Fibroblast of villous mesenchyme (primary cell): Measurements from ENCODE around the gene AP2A2. TPM values are rescaled to one million over a fixed set of nuclear protein-coding genes. Genes with fewer than 3 reads are reported as not detected.

Source experiments
- DNase-seq: peaks from one replicate; pipeline ENCODE4 v3.0.0-alpha.2; 2010; ENCODE audit warnings: low read depth
- H3K4me3 ChIP-seq: 2 replicates; pipeline ENCODE4 v1.5.1; 2011; ENCODE audit warnings: low read depth, mild to moderate bottlenecking, low read length
- total RNA-seq: library from RNA; depleted of rRNA; stranded (reverse); fragments of >200 nt; gene quantifications from 2 replicates; pipeline ENCODE4 v1.2.3, GENCODE V29; 2012
- TF ChIP-seq, protein P1 (sequence below): IDR thresholded peaks from 2 replicates; pipeline ENCODE4 v1.5.1; 2012; ENCODE audit warnings: low read depth, mild to moderate bottlenecking, low read length; ENCODE audit not compliant: insufficient read depth

AP2A2 gene
- total RNA-seq, 1 donor, result 53.5 TPM

GRCh38 chr11:1002406-1002984, 76.8 kb downstream of the AP2A2 start:
- no peak overlapping the region for H3K4me3 ChIP-seq
- TF ChIP-seq, protein P1, sequence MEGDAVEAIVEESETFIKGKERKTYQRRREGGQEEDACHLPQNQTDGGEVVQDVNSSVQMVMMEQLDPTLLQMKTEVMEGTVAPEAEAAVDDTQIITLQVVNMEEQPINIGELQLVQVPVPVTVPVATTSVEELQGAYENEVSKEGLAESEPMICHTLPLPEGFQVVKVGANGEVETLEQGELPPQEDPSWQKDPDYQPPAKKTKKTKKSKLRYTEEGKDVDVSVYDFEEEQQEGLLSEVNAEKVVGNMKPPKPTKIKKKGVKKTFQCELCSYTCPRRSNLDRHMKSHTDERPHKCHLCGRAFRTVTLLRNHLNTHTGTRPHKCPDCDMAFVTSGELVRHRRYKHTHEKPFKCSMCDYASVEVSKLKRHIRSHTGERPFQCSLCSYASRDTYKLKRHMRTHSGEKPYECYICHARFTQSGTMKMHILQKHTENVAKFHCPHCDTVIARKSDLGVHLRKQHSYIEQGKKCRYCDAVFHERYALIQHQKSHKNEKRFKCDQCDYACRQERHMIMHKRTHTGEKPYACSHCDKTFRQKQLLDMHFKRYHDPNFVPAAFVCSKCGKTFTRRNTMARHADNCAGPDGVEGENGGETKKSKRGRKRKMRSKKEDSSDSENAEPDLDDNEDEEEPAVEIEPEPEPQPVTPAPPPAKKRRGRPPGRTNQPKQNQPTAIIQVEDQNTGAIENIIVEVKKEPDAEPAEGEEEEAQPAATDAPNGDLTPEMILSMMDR, result no peak
- DNase-seq, result no peak

- no peak for DNase-seq
- H3K4me3 ChIP-seq, result no peak overlapping the region
- TF ChIP-seq, protein P1, result no peak
Observed at GRCh38 chr11:1003159-1003558, 77.5 kb downstream of the AP2A2 start.

DNA sequence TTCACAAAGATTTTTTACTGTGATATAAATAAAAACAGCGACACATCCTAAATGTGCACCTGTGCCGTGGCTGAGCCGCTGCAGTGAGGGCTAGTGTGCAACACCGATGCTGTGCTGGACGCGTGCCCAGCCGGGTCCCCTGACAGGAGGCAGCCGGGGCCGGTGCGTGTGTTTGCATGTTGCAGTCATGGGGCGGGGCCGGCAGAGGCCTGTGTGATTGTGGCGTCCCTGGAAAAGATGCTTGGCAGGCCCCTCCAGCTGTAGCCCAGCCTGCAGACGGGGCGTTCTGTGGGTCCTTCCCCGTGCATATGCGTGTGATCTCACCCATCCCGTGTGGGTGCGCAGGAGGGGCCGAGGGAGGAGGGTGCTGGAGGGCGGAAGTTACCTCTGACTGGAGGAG, 80.3 kb downstream of the AP2A2 start:
- no peak overlapping the region for H3K4me3 ChIP-seq
- TF ChIP-seq, protein P1, result no peak
- peak; percentile 48 for DNase-seq

DNA sequence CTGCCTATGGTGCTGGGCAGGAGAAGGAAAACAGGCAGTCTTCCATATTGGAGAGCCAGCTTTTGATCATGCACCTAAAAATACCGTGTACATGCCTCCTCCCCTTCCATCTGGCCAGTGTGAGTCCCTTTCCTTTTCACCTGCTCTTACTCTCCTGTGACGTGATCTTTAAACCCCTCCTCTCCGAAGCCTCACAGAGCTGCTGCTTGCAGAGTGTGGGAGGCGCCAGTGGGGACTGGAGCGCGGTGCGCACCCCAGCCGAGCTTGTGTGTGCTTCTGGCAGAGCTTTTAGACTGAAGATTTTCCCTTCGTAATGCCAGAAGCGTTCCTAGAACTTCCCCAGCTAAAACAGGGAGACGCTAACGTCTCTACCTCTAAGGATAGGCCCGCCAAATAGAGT, 81.1 kb downstream of the AP2A2 start:
- no peak overlapping the region for H3K4me3 ChIP-seq
- TF ChIP-seq, protein P1, result no peak
- no peak for DNase-seq

GRCh38 chr11:1007279-1007678, 81.6 kb downstream of the AP2A2 start:
- DNase-seq, result no peak
- TF ChIP-seq, protein P1, result no peak
- H3K4me3 ChIP-seq, result no peak overlapping the region

DNA sequence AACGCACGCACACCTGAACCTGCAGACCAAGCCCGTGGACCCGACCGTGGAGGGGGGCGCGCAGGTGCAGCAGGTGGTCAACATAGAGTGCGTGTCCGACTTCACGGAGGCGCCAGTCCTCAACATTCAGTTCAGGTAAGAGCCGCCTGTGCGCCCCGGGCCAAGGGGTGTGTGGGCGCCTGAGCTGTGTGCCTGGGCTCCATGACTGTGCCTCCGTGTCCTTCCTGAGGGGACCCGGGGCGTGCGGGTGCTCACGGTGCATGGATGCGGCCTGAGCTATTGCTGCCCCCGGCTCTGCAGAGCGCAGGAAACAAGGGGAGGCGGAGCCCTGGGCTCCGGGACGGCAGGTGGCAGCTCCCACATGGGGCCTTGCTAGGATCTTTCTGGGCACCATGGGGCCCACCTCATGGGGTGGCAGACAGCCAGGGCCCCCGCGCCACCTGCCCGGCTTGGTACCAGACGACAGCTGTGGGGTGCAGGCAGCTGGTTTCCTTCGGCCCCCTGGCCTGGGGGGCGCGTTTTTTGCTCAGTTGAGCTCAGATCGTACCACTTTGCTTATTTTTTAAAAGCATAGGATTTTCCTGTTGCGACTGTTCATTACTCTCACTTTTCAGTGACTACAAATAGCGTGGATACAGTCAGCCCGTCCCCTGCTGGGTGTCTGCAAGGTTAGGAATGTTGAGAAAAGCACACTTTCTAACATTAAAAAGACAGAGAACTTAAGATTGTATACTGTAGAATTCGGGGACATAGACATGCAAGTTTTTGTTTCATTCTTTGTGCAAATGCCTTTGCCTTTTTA, 82.5 kb downstream of the AP2A2 start:
- no peak for DNase-seq
- TF ChIP-seq, protein P1, result no peak

More for the DNA sequence above, 82.5 kb downstream of the AP2A2 start:
- no peak overlapping the region for H3K4me3 ChIP-seq
